SU-DHL-6 (cell line): ENCODE data around the gene PHF11.

ENCODE experiments used
- CTCF ChIP-seq: fragments of 200-600 bp; sonication (generic); IDR thresholded peaks from one replicate; pipeline ENCODE4 v1.5.1; 2017; ENCODE audit warnings: antibody characterized with exemption, mild to moderate bottlenecking, low read length, moderate library complexity; ENCODE audit not compliant: insufficient read depth, poor library complexity, severe bottlenecking
- EZH2phosphoT487 ChIP-seq: fragments of 200-600 bp; sonication (generic), shearing (Covaris generic); conservative IDR thresholded peaks from 2 replicates; pipeline ENCODE4 v1.6.1; 2018; ENCODE audit warnings: mild to moderate bottlenecking, antibody characterized with exemption, low read length, moderate library complexity, mixed read lengths

DNA sequence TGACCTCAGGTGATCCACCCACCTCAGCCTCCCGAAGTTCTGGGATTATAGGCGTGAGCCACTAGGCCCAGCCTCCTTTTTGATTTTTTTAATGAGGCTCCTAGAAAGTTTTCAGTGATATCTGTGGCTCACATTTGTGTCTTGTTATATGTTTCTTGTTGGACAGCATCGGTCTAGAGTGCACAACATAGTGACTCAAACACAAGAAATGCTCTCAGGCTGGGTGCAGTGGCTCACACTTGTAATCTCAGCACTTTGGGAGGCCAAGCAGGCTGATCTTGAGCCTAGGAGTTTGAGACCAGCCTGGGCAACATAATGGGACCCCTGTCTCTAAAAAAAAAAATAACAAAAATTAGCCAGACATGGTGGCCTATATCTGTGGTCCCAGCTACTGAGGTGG is 8.2 kb downstream of the PHF11 start:
- TF ChIP-seq CTCF (no peak), EZH2phosphoT487 (no peak)
